Gastrocnemius medialis (tissue), 4 donors: ENCODE results near the gene FNDC11.

Experiments used
- POLR2A ChIP-seq, 2 donors: fragments of 450-650 bp; IDR thresholded peaks; one replicate each; pipeline ENCODE4 v1.6.1; 2017; ENCODE audit warnings: antibody characterized with exemption in 2 of 2, mild to moderate bottlenecking in 2 of 2, moderate library complexity in 2 of 2
- TF ChIP-seq, protein P1 (sequence below), 5 experiments: fragments of 450-650 bp in 3 of 5; fragments of 200-600 bp in 2 of 5; sonication (generic) in 2 of 5; IDR thresholded peaks in 4 of 5; conservative IDR thresholded peaks in 1 of 5; 1 replicate in 4 of 5; 2 replicates in 1 of 5; pipeline ENCODE4 v1.5.1; 2016 to 2019; ENCODE audit warnings: antibody characterized with exemption in 5 of 5, mild to moderate bottlenecking in 3 of 5, moderate library complexity in 3 of 5

DNA sequence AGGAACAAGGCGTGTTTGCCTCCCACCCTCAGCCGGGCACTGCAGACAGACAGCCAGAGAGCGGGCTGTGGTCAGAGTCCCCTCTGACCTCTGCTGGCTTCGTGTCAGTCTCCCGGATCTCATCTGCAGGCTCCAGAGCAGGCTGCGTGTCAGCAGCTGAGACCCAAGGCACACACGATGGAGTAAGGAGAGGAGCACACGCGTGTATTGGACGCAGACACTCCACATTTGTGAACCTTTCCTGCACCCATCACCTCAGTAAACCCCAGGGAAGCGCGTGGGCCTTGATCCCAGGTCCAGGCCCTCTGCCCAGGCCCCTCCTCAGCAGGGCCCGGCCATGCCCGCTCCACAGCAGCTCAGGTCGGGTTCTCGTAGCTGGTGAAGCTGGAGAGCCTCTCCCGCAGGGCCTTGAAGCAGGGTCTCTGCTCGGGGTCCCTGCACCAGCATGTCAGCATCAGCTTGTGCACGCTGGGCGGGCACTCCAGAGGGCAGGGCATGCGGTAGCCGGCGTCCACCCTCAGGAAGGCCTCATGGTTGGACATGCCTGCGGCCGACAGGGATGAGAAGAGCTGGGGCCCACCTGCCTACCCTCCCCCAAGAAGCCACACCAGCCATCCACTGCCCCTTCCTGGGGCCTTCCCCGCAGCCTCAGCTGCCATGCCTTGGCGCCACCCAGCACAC is 24.6 kb upstream of the FNDC11 start:
- TF ChIP-seq, protein P1, sequence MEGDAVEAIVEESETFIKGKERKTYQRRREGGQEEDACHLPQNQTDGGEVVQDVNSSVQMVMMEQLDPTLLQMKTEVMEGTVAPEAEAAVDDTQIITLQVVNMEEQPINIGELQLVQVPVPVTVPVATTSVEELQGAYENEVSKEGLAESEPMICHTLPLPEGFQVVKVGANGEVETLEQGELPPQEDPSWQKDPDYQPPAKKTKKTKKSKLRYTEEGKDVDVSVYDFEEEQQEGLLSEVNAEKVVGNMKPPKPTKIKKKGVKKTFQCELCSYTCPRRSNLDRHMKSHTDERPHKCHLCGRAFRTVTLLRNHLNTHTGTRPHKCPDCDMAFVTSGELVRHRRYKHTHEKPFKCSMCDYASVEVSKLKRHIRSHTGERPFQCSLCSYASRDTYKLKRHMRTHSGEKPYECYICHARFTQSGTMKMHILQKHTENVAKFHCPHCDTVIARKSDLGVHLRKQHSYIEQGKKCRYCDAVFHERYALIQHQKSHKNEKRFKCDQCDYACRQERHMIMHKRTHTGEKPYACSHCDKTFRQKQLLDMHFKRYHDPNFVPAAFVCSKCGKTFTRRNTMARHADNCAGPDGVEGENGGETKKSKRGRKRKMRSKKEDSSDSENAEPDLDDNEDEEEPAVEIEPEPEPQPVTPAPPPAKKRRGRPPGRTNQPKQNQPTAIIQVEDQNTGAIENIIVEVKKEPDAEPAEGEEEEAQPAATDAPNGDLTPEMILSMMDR (IDR thresholded peaks at IDR 0.05 in 4 of 5, conservative IDR thresholded peaks at IDR 0.05 in 1 of 5) = no peak
- no peak for TF ChIP-seq POLR2A (IDR thresholded peaks at IDR 0.05)
